ENCODE measurements around the gene PRELID1.

DNA sequence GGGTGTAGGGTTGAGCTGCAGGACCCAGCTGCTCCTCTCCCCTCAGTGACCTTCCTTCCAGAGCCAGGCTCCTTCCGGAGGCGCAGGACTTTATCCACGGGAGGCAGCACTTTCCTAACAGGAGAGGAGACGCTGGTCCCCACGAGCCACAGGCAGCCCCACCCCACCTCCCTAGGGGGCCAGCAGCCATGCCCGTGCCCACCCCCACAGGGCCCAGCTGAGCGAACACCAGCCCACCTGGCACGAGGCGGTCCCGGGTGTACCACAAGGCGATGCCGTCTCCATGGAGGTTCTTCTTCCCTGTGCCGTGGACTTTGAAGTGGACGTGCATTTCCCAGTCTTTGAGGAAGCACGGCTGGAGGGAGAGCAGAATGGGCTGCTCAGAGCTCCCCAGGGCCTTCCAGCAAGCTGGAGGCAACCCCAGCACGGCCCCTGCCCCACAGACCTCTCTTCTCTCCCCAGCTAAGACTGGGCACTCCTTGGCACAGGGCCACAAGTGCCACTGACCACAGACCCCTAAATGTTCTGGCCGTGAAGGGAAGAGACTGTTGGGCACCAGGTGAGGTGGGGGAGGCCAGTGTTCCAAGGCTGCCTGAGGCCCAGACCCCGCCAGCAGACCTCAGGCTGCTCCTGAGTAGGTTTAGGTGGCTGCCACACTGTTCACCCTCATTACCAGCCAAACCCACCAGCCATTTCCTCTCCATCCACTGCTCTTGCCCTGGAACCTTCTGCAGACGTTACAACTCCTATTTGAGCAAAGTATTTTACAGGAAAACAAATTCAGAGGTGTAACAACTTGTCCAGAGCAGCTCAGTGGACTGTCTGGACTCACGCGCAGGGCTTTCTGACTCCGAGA lies 34.9 kb downstream of the PRELID1 start:
- TF ChIP-seq EZH2 (IDR thresholded peaks at IDR 0.05; ENCODE audit: borderline replicate concordance, low read depth, low read length, poor library complexity, severe bottlenecking) = no peak
- TF ChIP-seq, protein P1, sequence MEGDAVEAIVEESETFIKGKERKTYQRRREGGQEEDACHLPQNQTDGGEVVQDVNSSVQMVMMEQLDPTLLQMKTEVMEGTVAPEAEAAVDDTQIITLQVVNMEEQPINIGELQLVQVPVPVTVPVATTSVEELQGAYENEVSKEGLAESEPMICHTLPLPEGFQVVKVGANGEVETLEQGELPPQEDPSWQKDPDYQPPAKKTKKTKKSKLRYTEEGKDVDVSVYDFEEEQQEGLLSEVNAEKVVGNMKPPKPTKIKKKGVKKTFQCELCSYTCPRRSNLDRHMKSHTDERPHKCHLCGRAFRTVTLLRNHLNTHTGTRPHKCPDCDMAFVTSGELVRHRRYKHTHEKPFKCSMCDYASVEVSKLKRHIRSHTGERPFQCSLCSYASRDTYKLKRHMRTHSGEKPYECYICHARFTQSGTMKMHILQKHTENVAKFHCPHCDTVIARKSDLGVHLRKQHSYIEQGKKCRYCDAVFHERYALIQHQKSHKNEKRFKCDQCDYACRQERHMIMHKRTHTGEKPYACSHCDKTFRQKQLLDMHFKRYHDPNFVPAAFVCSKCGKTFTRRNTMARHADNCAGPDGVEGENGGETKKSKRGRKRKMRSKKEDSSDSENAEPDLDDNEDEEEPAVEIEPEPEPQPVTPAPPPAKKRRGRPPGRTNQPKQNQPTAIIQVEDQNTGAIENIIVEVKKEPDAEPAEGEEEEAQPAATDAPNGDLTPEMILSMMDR (conservative IDR thresholded peaks at IDR 0.05; ENCODE audit: low read depth, low read length) = no peak
